Liver (tissue), 9 donors: ENCODE results near the gene ATP2A3. TPM values are rescaled to one million over a fixed set of nuclear protein-coding genes. Genes with fewer than 3 reads are reported as not detected.

Experiments
- DNase-seq: peaks from one replicate; pipeline ENCODE4 v3.0.0-alpha.2; 2017; ENCODE audit warnings: low spot score
- H3K27ac ChIP-seq, 2 donors: one replicate each; pipeline ENCODE4 v1.7.0; 2013; ENCODE audit warnings: inconsistent platforms in 2 of 2, low read length in 2 of 2, control low read depth in 1 of 2, low read depth in 1 of 2, mild to moderate bottlenecking in 1 of 2
- H3K27me3 ChIP-seq, 4 donors: one replicate each; pipeline versions ENCODE4 v1.6.1 to v1.7.0; 2013; ENCODE audit warnings: low read length in 3 of 4, inconsistent platforms in 1 of 4, mild to moderate bottlenecking in 1 of 4, moderate library complexity in 1 of 4; ENCODE audit not compliant: control insufficient read depth in 4 of 4, insufficient read depth in 4 of 4
- H3K36me3 ChIP-seq, 4 donors: one replicate each; pipeline versions ENCODE4 v1.6.1 to v1.7.0; 2013; ENCODE audit warnings: low read length in 3 of 4, mild to moderate bottlenecking in 3 of 4, low read depth in 1 of 4, moderate library complexity in 1 of 4; ENCODE audit not compliant: control insufficient read depth in 4 of 4, insufficient read depth in 3 of 4
- H3K4me1 ChIP-seq, 4 donors: one replicate each; pipeline versions ENCODE4 v1.6.1 to v1.7.0; 2013; ENCODE audit warnings: low read length in 3 of 4, mild to moderate bottlenecking in 3 of 4, moderate library complexity in 1 of 4; ENCODE audit not compliant: control insufficient read depth in 4 of 4, insufficient read depth in 4 of 4
- H3K4me3 ChIP-seq, 3 donors: one replicate each; pipeline versions ENCODE4 v1.6.1 to v1.7.0; 2013; ENCODE audit warnings: low read length in 3 of 3, control low read depth in 1 of 3, low read depth in 1 of 3, mild to moderate bottlenecking in 1 of 3
- H3K9ac ChIP-seq, 2 donors: one replicate each; pipeline ENCODE4 v1.7.0; 2013; ENCODE audit warnings: low read length in 2 of 2, mild to moderate bottlenecking in 2 of 2, moderate library complexity in 2 of 2, control low read depth in 1 of 2, low read depth in 1 of 2
- H3K9me3 ChIP-seq, 4 donors: one replicate each; pipeline versions ENCODE4 v1.6.1 to v1.7.0; 2013; ENCODE audit warnings: low read length in 3 of 4; ENCODE audit not compliant: control insufficient read depth in 4 of 4
- EGR1 ChIP-seq, 2 donors: IDR thresholded peaks; 2 replicates each; pipeline ENCODE4 v1.6.1; 2016 to 2018; ENCODE audit warnings: antibody characterized with exemption in 2 of 2, low read depth in 2 of 2
- FOXA1 ChIP-seq: IDR thresholded peaks from 2 replicates; pipeline ENCODE4 v1.6.1; 2016; ENCODE audit warnings: antibody characterized with exemption
- FOXA2 ChIP-seq: IDR thresholded peaks from 2 replicates; pipeline ENCODE4 v1.6.1; 2016; ENCODE audit warnings: antibody characterized with exemption
- GABPA ChIP-seq, 2 donors: IDR thresholded peaks in 1 of 2; conservative IDR thresholded peaks in 1 of 2; 2 replicates each; pipeline ENCODE4 v1.6.1; 2016; ENCODE audit warnings: antibody characterized with exemption in 2 of 2, mild to moderate bottlenecking in 1 of 2, moderate library complexity in 1 of 2
- HNF4A ChIP-seq, 2 donors: conservative IDR thresholded peaks; 2 replicates each; pipeline ENCODE4 v1.6.1; 2016; ENCODE audit warnings: antibody characterized with exemption in 2 of 2, mild to moderate bottlenecking in 2 of 2
- HNF4G ChIP-seq: IDR thresholded peaks from 2 replicates; pipeline ENCODE4 v1.6.1; 2016; ENCODE audit warnings: antibody characterized with exemption
- JUND ChIP-seq, 2 donors: IDR thresholded peaks; 2 replicates each; pipeline ENCODE4 v1.6.1; 2016; ENCODE audit warnings: antibody characterized with exemption in 2 of 2
- MAX ChIP-seq: IDR thresholded peaks from 2 replicates; pipeline ENCODE4 v1.6.1; 2016; ENCODE audit warnings: antibody characterized with exemption
- RAD21 ChIP-seq, 2 donors: IDR thresholded peaks; 2 replicates each; pipeline ENCODE4 v1.6.1; 2016; ENCODE audit warnings: antibody characterized with exemption in 2 of 2, mild to moderate bottlenecking in 2 of 2
- REST ChIP-seq: IDR thresholded peaks from 2 replicates; pipeline ENCODE4 v1.6.1; 2016; ENCODE audit warnings: antibody characterized with exemption, mild to moderate bottlenecking
- RXRA ChIP-seq, 2 donors: IDR thresholded peaks; 2 replicates each; pipeline ENCODE4 v1.6.1; 2017 to 2018; ENCODE audit warnings: antibody characterized with exemption in 2 of 2, mild to moderate bottlenecking in 1 of 2
- TAF1 ChIP-seq: conservative IDR thresholded peaks from 2 replicates; pipeline ENCODE4 v1.6.1; 2016; ENCODE audit warnings: antibody characterized with exemption, mild to moderate bottlenecking
- YY1 ChIP-seq: IDR thresholded peaks from 2 replicates; pipeline ENCODE4 v1.6.1; 2016; ENCODE audit warnings: antibody characterized with exemption, mild to moderate bottlenecking
- ZBTB33 ChIP-seq: IDR thresholded peaks from 2 replicates; pipeline ENCODE4 v1.6.1; 2016; ENCODE audit warnings: antibody characterized with exemption
- WGBS: extraction: QIAGEN DNeasy Blood & Tissue Kit; methylation state at CpG from one replicate; pipeline ENCODE4 v1.1.7; 2013; 5-methylcytosine and 5-hydroxymethylcytosine counted together
- polyA plus RNA-seq, 2 donors: library from polyadenylated mRNA; stranded (reverse) in 1 of 2; unstranded in 1 of 2; fragments of 200-250 nt in 1 of 2; fragments of >200 nt in 1 of 2; fragmentation: Nextera tagmentation in 1 of 2; extraction: Ambion mirVana in 1 of 2; gene quantifications; one replicate each; pipeline versions ENCODE4 v1.2.1 to v1.2.3, GENCODE V29; 2013 to 2015
- total RNA-seq, 2 donors: library from RNA; depleted of rRNA; stranded (reverse); fragments of >200 nt; gene quantifications; one replicate each; pipeline ENCODE4 v1.2.3, GENCODE V29; 2014
- TF ChIP-seq, protein P1 (sequence below): fragments of 150-350 bp; IDR thresholded peaks from 2 replicates; pipeline ENCODE4 v1.5.1; 2017; ENCODE audit warnings: improper control_type of control experiment, low read depth, low read length; ENCODE audit not compliant: missing input control
- TF ChIP-seq, protein P2 (sequence below): IDR thresholded peaks from 2 replicates; pipeline ENCODE4 v1.6.1; 2016; ENCODE audit warnings: antibody characterized with exemption
- donor health status: healthy.
- donor health status: healthy.
- donor health status: healthy.
- donor health status: healthy.
- donor health status: healthy.

The ATP2A3 gene
- total and polyA plus RNA-seq, 4 donors = 1.4 to 17.1 (median 3.2) TPM

DNA sequence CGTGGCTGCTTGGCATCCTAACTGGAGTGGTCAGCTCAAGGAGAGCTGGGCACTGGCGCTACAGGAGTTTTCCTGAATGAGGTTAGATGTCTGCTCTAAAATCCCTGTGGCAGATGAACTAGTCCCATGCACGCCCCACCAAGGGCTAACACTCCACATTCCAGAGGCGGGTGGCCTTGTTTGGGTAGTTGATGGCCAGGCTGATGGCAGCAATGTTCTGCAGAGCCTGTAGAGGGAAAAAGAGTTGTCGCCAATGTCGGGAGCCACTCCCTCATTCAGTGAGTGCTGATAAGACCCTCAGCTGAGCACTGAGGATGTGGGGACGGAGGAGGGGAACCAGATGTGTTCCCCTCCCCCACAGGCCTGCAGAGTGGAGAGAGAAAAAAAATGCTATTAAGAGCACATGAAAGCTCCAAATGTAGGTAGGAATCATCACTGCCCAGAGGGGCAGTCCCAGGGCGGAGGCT, 42.5 kb upstream of the ATP2A3 start:
- Histone ChIP-seq H3K27ac (no peak overlapping the region), H3K9me3 (no peaks in the 10 kb centered on the region), H3K27me3 (no peaks in the 10 kb centered on the region), H3K9ac (no peak overlapping the region), H3K36me3 (peaks cover 16 to 50% (median 34%) of the 10 kb centered on the region in 4 donors), H3K4me3 (no peak overlapping the region), H3K4me1 (peaks cover 5 to 15% (median 12%) of the 10 kb centered on the region in 4 donors)
- WGBS = 89% methylated on average over 8 of the region's 8 CpGs
- DNase-seq = no peak
- TF ChIP-seq, protein P1, sequence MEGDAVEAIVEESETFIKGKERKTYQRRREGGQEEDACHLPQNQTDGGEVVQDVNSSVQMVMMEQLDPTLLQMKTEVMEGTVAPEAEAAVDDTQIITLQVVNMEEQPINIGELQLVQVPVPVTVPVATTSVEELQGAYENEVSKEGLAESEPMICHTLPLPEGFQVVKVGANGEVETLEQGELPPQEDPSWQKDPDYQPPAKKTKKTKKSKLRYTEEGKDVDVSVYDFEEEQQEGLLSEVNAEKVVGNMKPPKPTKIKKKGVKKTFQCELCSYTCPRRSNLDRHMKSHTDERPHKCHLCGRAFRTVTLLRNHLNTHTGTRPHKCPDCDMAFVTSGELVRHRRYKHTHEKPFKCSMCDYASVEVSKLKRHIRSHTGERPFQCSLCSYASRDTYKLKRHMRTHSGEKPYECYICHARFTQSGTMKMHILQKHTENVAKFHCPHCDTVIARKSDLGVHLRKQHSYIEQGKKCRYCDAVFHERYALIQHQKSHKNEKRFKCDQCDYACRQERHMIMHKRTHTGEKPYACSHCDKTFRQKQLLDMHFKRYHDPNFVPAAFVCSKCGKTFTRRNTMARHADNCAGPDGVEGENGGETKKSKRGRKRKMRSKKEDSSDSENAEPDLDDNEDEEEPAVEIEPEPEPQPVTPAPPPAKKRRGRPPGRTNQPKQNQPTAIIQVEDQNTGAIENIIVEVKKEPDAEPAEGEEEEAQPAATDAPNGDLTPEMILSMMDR = no peak
- no peak for TF ChIP-seq FOXA1
- TF ChIP-seq HNF4A (conservative IDR thresholded peaks at IDR 0.05) = no peak

- Histone ChIP-seq H3K9me3 (no peaks in the 10 kb centered on the region), H3K36me3 (peaks cover 16 to 48% (median 33%) of the 10 kb centered on the region in 4 donors), H3K4me3 (no peak overlapping the region), H3K27ac (no peak overlapping the region), H3K4me1 (peaks cover 5 to 15% (median 12%) of the 10 kb centered on the region in 4 donors), H3K9ac (no peak overlapping the region), H3K27me3 (no peaks in the 10 kb centered on the region)
- WGBS = 92% methylated on average over 12 of the region's 12 CpGs
- no peak for TF ChIP-seq JUND (IDR thresholded peaks at IDR 0.05)
- TF ChIP-seq RAD21 (IDR thresholded peaks at IDR 0.05) = no peak
- TF ChIP-seq YY1 = no peak
- no peak for TF ChIP-seq HNF4G
- TF ChIP-seq TAF1 = no peak
- no peak for TF ChIP-seq RXRA (IDR thresholded peaks at IDR 0.05)
- no peak for TF ChIP-seq EGR1 (IDR thresholded peaks at IDR 0.05; ENCODE audit: low read depth in 2 of 2)
- no peak for TF ChIP-seq GABPA (IDR thresholded peaks at IDR 0.05 in 1 of 2, conservative IDR thresholded peaks at IDR 0.05 in 1 of 2)
- no peak for TF ChIP-seq REST
- no peak for TF ChIP-seq ZBTB33
- no peak for TF ChIP-seq MAX
- no peak for TF ChIP-seq FOXA2
- TF ChIP-seq, protein P2, sequence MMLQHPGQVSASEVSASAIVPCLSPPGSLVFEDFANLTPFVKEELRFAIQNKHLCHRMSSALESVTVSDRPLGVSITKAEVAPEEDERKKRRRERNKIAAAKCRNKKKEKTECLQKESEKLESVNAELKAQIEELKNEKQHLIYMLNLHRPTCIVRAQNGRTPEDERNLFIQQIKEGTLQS = no peak
- DNase-seq = no peak
These were observed 41.9 kb upstream of the ATP2A3 start for GRCh38 chr17:4006165-4006589.
